Prostate gland (tissue), 2 donors: ENCODE measurements around the gene TVP23C.

Experiments used
- POLR2A ChIP-seq: fragments of 450-650 bp; IDR thresholded peaks from one replicate; pipeline ENCODE4 v1.6.1; 2016; ENCODE audit warnings: antibody characterized with exemption, mild to moderate bottlenecking
- POLR2AphosphoS5 ChIP-seq: sonication (generic); formaldehyde crosslinking; IDR thresholded peaks from one replicate; pipeline ENCODE4 v1.6.1; 2017; ENCODE audit warnings: antibody characterized with exemption
- TF ChIP-seq, protein P1 (sequence below), 4 experiments: fragments of 200-600 bp in 2 of 4; fragments of 450-650 bp in 2 of 4; sonication (generic) in 2 of 4; IDR thresholded peaks; 1 replicate in 3 of 4; 2 replicates in 1 of 4; pipeline ENCODE4 v1.5.1; 2016 to 2019; ENCODE audit warnings: antibody characterized with exemption in 4 of 4, mild to moderate bottlenecking in 2 of 4, moderate library complexity in 2 of 4

DNA sequence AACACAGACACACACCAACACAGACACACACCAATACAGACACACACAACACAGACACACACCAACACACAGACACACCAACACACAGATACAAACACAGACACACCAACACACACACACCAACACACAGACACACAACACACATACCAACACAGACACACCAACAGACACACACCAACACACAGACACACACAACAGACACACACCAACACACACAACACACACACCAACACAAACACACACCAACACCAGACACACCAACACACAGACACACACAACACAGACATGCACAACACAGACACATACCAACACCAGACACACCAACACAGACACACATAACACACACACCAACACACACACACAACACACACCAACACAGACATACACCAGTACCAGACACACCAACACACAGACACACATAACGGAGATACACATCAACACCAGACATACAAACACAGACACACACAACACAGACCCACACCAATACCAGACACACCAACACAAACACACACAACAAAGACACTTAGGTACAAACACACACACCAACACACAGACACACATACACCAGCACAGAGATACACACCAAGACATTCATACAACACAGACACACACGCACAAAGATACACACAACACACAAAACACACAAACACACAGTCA is 98.1 kb downstream of the TVP23C start:
- TF ChIP-seq, protein P1, sequence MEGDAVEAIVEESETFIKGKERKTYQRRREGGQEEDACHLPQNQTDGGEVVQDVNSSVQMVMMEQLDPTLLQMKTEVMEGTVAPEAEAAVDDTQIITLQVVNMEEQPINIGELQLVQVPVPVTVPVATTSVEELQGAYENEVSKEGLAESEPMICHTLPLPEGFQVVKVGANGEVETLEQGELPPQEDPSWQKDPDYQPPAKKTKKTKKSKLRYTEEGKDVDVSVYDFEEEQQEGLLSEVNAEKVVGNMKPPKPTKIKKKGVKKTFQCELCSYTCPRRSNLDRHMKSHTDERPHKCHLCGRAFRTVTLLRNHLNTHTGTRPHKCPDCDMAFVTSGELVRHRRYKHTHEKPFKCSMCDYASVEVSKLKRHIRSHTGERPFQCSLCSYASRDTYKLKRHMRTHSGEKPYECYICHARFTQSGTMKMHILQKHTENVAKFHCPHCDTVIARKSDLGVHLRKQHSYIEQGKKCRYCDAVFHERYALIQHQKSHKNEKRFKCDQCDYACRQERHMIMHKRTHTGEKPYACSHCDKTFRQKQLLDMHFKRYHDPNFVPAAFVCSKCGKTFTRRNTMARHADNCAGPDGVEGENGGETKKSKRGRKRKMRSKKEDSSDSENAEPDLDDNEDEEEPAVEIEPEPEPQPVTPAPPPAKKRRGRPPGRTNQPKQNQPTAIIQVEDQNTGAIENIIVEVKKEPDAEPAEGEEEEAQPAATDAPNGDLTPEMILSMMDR (IDR thresholded peaks at IDR 0.05), result no peak
- TF ChIP-seq POLR2A (no peak), POLR2AphosphoS5 (no peak)
